Measurements from ENCODE around the gene KIF26B.

Gene KIF26B

DNA sequence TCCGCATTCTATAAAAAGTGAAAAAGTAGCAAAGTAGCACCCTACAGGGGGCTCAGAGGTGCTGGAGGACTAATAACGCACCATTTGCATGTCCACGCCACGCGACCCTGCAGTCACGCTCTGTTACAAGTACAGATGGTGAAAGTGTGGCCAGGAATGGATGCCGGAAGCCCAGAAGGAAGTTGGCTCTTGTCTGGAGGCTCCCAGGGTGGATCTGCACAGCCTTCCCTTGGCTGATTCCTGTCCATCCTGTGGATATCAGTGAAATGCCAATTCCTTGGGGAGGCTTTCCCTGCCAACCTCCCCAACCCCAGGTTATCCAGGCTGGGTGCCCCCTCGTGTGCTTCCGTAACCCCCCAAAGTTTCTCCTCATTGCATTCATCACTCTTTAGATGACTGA is 396.8 kb downstream of the KIF26B start:
- H3K4me3 ChIP-seq (ENCODE audit: low read depth, low read length): no peak overlapping the region
- no peak for DNase-seq (ENCODE audit: low read depth)

DNA sequence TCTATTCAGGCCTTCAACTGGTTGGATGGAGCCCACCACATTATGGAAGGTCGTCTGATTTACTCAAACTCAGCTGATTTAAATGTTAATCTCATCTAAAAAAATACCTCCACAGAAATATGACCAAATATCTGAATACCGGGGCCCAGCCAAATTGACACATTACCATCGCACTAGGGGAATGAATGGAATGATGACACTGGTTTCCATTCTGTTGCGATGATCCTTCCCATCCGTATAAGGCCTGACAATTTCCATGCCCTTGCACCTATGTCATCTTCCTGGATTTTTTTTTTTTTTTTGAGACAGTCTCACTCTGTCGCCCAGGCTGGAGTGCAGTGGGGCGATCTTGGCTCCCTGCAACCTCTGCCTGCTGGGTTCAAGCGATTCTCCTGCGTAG is 397.5 kb downstream of the KIF26B start:
- DNase-seq (ENCODE audit: low read depth): no peak
- no peak overlapping the region for H3K4me3 ChIP-seq (ENCODE audit: low read depth, low read length)

DNA sequence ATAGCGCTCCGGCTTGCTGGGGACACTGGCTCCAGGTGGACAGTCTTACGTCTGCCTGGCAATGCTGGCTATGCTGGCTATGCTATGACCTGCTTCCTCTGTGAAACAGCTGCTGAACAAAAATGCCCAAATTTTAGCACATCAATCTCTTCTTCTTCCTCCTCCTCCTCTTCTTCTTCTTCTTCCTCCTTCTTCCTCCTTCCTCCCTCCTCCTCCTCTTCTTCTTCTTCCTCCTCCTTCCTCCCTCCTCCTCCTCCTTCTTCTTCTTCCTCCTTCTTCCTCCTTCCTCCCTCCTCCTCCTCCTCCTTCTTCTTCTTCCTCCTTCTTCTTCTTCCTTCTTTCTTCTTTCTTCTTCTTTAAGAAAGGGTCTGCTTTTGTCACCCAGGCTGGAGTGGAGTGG is 401.3 kb downstream of the KIF26B start:
- no peak overlapping the region for H3K4me3 ChIP-seq (ENCODE audit: low read depth, low read length)
- DNase-seq (ENCODE audit: low read depth): no peak

- H3K4me3 ChIP-seq (ENCODE audit: low read depth, low read length): no peak overlapping the region
- no peak for DNase-seq (ENCODE audit: low read depth)
Measured at GRCh38 chr1:245558069-245558468, 403.3 kb downstream of the KIF26B start.

DNA sequence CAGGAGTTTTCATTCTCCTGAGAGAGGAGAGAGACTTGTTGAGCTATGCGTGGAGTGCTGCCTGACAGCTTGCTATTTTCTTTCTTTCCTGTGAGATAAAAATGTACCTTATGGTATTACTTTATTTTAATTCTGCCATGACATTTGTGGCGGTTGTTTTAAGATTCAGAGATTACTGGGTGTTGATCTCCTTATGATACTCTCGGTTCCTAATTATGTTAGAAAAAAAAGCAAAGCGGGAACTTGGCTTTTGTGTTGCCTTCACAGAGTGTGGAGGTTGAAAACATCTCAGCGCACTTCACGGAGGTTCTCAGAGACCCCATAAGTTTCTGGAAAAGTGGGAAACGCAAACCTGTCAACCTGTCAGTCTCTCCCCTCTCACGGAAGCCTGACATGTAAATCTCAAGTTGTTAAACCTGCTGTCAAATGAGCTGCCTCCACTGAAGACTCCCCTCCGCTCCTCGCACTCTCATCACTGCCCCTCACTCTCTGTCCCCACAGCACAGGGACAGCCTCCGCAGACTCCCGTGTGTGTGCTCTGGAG is 405.6 kb downstream of the KIF26B start:
- H3K4me3 ChIP-seq (ENCODE audit: low read depth, low read length): no peak overlapping the region
- DNase-seq (ENCODE audit: low read depth): no peak

DNA sequence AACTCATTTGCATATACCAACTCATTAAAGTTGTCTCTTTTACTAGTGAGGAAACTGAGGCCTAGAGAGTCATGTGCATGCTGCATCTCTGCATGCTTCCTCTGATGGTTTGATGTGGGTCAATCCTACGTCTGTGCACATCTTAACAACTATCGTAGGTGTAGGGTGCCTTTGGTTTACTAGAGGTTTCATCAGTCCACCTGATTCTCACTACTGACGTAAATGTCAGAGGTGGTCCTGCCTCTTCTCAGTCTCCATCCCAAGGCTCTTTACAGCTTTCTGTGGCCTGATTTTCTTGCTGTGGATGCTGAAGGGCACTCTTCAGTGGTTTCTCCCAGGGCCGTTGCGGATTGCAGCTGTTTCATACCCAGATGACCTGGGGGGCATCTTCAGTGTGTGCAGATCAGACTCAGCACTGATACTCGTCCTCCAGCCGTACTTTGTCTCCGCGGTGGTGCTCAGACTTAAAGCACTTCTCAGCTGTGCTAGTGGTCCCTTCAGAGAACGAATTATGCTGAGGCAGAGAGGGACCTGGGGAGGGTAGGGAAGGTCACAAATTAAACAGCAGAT is 407.0 kb downstream of the KIF26B start:
- no peak for DNase-seq (ENCODE audit: low read depth)
- no peak overlapping the region for H3K4me3 ChIP-seq (ENCODE audit: low read depth, low read length)

GRCh38 chr1:245566134-245566533 is 411.3 kb downstream of the KIF26B start:
- H3K4me3 ChIP-seq (ENCODE audit: low read depth, low read length): no peak overlapping the region
- no peak for DNase-seq (ENCODE audit: low read depth)

DNA sequence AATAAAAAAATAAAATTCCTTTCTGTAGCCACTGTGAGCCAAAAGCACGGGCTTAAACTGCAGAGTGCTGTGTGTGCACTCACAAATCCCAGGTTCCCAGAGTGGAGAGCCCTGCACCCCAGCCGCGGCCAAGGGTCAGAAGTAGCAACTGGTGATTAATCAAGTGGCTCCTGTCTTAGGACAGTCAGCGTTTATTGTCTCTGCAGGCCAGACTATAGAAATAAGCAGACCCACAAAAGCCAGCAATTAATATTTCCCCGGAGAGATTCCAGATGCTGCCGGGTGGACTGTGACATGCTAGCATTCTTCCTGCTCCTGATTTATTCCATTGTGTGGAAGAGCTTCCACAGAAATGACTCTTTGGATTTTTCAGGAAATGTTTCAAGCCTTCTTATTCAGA is 412.2 kb downstream of the KIF26B start:
- DNase-seq (ENCODE audit: low read depth): no peak

GRCh38 chr1:245571815-245572294 is 417.1 kb downstream of the KIF26B start:
- DNase-seq (ENCODE audit: low read depth): no peak
- H3K4me3 ChIP-seq (ENCODE audit: low read depth, low read length): no peak overlapping the region

More for the DNA sequence above, 412.2 kb downstream of the KIF26B start:
- no peak overlapping the region for H3K4me3 ChIP-seq (ENCODE audit: low read depth, low read length)

GRCh38 chr1:245572709-245573108 is 417.9 kb downstream of the KIF26B start:
- no peak overlapping the region for H3K4me3 ChIP-seq (ENCODE audit: low read depth, low read length)
- DNase-seq (ENCODE audit: low read depth): no peak

GRCh38 chr1:245575710-245576109 is 420.9 kb downstream of the KIF26B start:
- no peak for DNase-seq (ENCODE audit: low read depth)
- H3K4me3 ChIP-seq (ENCODE audit: low read depth, low read length): no peak overlapping the region

GRCh38 chr1:245576323-245576722 is 421.5 kb downstream of the KIF26B start:
- no peak overlapping the region for H3K4me3 ChIP-seq (ENCODE audit: low read depth, low read length)
- no peak for DNase-seq (ENCODE audit: low read depth)

DNA sequence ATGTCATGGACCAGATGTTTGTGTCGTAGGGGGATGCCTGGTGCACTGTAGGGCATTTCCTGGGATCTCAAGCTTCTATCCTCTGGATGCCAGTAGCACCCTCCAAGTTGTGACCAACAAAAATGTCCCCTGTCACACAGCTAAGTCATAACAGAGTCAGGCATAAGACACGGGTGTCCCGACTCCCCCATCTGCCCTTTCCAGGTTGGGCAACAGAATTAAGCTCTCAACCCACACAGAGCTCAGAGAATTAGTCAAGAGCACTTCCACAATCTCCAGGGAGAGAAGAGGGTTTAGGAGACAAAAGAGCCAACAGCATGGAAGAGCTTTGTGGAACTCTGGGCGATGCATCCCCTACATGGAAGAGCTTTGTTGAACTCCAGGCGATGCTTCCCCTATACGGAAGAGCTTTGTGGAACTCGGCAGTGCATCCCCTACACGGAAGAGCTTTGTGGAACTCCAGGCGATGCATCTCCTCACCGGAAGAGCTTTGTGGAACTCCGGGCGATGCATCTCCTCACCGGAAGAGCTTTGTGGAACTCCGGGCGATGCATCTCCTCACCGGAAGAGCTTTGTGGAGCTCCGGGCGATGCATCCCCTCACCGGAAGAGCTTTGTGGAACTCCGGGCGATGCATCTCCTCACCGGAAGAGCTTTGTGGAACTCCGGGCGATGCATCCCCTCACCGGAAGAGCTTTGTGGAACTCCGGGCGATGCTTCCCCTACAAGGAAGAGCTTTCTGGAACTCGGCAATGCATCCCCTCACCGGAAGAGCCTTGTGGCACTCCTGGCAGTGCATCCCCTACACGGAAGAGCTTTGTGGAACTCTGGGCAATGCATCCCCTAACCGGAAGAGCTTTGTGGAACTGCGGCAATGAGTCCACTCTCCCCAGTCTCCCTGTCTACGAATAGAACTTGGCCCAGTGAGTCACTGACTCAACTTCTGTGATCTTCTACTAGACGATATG is 422.7 kb downstream of the KIF26B start:
- DNase-seq (ENCODE audit: low read depth): no peak
- no peak overlapping the region for H3K4me3 ChIP-seq (ENCODE audit: low read depth, low read length)

DNA sequence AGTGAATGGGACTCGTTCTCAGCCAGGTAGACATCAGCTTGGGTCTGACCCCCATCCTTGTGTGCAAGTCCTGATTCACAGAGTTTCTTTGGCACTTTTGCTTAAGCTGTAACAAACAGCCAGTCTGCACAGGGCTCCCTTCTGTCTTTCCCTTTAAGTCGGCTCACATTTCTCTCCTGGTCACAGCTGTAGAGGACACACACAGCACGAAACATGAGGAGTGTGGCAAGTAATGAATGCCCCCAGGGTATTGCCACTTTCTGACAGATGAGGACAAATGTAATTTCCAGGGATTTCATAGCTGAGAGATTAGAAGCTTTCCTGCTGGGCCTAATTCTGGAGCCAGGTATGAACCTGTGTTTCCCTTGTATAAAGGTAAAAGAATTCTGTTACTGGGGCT is 423.5 kb downstream of the KIF26B start:
- no peak for DNase-seq (ENCODE audit: low read depth)

DNA sequence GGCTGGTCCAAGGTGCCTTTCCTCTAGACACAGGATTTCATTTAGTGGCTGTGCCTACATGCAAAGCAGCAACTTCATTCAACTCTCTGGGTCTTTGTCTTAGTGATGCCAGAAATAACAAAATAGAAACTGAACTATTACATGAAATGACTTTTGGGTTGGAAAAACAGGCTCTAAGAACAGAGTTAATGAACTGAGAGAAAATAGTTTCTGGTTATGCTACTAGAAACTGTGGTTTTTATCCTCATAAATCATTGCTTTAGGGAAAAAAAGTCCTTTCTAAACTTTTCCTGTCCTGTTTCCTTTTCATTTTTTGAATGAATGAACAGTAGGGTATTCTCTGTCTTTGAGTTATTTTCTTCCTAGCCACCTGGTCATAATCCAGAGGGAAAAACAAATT is 424.0 kb downstream of the KIF26B start:
- H3K4me3 ChIP-seq (ENCODE audit: low read depth, low read length): no peak overlapping the region
- DNase-seq (ENCODE audit: low read depth): no peak

More for the DNA sequence above, 423.5 kb downstream of the KIF26B start:
- no peak overlapping the region for H3K4me3 ChIP-seq (ENCODE audit: low read depth, low read length)

DNA sequence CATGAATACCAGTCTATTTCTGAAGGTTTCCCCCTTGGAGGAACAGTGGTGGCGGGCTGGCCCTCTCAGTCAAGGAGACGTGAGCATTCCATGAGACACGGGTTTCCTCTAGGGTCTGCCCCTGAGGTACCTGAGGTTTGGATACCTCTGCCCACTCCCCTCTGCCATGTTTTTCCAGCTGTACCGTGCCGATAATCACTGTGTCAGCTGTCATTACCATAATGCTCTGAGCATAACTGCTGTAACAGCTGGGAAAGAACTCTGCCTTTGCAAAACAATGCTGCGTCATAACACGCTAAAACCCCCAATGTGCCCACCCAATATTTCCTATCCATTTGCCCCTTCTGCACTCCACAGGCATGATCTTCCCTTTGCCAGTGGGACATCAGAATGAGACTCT is 425.1 kb downstream of the KIF26B start:
- DNase-seq (ENCODE audit: low read depth): no peak
- no peak overlapping the region for H3K4me3 ChIP-seq (ENCODE audit: low read depth, low read length)

DNA sequence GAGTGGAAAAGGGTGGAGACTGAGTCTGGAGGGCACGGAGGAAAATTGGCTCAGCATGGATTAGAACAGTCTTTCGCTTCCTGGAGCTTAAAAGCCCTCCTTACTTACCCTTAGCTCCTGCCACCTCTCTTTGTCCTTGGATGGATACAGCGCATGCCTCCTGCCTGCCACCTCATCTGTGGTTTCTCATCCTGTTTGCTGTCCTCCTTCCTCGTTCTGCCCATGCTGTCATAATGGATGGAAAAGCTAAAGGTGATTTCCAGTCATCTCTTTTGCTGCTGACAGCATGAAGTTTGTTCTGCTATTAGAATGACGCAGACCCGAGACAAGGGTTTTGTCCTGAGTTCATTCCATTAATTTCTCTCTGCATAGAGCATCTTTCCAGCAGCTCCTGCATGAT is 425.9 kb downstream of the KIF26B start:
- no peak overlapping the region for H3K4me3 ChIP-seq (ENCODE audit: low read depth, low read length)
- no peak for DNase-seq (ENCODE audit: low read depth)

GRCh38 chr1:245582026-245582425 is 427.2 kb downstream of the KIF26B start:
- H3K4me3 ChIP-seq (ENCODE audit: low read depth, low read length): no peak overlapping the region
- no peak for DNase-seq (ENCODE audit: low read depth)

- no peak overlapping the region for H3K4me3 ChIP-seq (ENCODE audit: low read depth, low read length)
- no peak for DNase-seq (ENCODE audit: low read depth)
Measured at GRCh38 chr1:245583081-245583480, 428.3 kb downstream of the KIF26B start.

DNA sequence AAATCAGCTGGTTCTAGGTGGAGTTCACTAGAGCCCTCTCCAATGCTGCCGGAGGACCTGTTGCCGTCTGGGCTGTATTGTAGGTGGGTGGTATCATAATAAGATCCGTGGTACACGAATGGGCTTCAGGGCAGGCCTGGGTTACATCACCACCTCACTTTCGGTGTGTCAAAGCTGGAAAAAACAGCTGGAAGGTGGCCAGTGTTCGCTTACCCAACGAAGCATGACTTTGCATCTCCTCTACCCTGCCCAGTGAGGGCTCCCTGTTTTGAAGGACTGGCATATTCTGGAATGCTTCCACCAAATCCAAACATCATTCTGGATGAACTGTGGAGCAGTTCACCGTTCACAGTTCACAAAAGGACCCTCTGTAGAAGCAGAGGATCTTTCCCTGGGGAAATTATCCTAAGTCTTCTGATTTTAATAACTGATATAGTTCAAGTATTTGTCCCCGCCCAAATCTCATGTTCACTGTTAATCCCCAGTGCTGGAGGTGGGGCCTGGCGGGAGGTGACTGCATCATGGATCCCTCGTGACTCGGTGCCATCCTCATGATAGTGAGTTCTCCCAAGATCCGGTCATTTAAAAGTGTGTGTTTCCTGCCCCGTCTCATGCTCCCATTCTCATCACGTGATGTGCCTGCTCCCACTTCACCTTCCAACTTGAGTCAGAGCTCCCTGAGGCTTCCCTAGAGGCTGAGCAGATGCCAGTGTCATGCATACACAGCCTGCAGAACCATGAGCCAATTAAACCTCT is 429.0 kb downstream of the KIF26B start:
- no peak for DNase-seq (ENCODE audit: low read depth)
- H3K4me3 ChIP-seq (ENCODE audit: low read depth, low read length): no peak overlapping the region
